CD4-positive, alpha-beta T cell treated with Interleukin-15 for 4 hours (primary cell): ENCODE results near the gene COL2A1.

Experiments used
- DNase-seq: peaks from one replicate; pipeline ENCODE4 v3.0.0-alpha.2; 2020; ENCODE audit warnings: low spot score

Gene COL2A1

GRCh38 chr12:48030173-48030650, 25.9 kb upstream of the COL2A1 start:
- no peak for DNase-seq

DNA sequence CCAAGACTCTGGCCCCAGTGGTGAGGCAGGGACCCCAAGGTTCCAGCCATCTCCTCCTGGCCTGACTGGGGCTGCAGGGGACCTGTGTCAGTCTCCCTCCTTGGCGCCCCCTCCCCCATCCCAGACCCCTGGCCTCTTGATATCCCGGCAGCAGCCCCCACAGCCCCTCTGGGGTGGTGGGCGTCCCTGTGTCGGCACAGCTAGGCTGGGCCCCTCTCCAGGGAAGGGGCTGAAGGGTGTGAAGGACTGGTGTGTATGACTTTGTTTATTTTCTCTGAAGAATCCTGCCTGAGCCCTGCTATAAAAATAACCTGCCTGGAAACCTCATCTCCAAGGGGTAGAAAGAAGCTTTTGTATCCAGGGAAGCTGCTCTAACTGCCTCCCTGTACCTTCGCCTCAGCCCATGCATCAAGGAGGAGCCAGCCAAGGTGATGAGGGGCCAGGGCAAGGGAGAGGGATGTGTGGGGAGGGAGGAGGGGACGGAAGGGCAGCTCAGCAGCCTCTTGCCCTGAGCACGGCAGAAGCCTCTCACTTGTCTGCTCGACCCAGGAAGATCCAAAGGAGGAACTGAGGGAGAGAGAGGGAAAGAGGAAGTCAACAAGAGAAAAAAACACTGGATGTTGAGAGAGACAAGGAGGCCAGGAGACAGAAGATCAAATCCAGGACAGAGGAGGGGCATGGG, 25.4 kb upstream of the COL2A1 start:
- no peak for DNase-seq

DNA sequence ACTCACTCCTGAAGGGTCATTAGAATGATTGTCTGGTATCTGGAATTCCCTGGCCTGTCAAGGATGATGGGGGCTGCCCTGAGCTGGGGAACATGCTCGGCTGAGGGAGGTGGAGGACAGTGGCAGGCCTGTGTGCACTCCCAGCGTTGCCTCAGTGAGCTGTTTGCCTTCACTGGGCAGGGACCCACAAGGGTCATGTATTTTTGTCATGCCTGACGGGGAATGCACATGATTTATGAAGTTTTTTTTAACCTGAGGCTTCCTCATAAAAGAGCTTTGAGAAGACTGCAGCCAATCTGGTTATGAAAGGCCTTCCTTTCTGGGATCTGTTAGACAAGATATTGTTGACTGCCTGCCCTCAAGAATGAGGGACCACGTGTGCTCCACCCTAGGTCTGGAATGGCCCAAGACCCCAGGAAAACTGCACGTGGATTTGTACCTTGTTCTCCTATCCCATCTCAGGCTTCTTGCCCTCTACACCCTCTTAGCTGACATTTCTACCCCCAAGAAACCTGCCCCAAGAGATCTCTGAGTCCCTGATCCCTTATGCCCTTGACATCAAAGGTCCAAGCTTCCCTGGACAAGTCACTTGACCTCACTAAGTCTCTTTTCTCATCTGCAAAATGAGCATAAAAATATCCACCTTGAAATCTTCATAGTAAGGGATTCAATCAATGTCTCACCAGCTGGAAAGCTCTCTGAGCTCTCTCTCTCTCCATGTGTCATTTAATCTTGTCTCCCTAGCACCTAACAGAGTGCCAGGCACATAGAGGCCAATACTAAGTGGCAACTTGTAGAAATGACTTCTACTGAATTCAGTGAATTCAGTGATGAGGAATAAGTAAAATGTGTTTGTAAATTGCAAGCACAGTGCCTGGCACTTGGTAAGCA, 24.5 kb upstream of the COL2A1 start:
- DNase-seq: no peak

- DNase-seq: no peak
Measured at GRCh38 chr12:48027183-48028002, 23.1 kb upstream of the COL2A1 start.

DNA sequence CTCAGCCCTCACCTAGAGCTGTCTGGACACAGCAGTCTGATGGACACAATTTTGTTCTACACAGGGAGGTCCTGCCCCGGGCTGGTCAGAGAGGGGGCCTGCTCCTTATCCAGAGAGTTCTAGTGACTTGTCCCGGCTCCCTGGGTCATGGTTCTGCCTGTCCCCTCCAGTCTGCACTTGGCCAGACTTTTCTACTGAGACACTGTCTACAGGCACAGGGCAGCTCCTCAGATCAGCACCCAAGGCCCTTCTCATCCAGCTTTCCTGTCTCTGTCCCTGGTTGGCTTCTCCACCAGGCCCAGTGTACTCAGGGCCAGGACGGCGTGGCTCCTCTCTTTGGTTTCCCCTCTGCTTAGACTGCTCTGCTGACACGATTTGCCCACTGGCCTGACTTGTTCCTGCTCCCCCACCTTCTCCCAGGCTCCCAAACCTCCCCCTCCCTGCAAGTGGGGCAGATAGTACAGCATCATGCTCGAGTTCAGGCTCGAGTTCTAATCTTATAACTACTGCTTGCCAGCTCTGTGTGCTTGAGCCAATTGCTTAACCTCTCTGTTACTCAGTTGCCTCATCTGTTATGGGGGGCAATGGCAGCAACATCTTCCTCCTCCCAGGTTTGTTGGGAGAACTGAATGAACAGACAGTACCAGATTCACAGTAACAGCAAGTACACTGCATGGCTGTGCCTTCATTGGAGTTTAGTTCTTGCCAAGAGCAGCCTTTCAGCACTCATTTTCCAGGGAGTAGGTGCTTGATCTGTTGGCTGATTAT, 22.0 kb upstream of the COL2A1 start:
- DNase-seq: no peak

DNA sequence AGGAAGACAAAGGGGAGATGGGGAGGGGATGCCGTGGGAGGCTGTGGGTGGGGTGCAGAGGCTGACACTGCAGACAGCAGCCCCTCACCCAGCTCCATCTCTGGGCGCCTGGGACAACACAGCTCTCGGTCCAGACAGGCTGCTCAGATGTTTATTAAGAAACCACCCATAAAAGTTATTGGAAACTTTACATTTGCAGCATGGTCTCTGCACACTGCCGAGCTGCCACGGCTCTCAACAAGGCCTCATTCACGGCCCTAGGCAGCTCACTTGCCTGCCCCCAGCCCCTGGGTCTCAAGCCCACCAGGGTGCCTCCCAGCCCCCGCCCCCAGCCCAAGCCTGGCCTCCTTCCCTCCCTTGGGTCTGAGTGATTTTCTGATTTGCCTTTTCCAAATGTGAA, 21.0 kb upstream of the COL2A1 start:
- DNase-seq: no peak

DNA sequence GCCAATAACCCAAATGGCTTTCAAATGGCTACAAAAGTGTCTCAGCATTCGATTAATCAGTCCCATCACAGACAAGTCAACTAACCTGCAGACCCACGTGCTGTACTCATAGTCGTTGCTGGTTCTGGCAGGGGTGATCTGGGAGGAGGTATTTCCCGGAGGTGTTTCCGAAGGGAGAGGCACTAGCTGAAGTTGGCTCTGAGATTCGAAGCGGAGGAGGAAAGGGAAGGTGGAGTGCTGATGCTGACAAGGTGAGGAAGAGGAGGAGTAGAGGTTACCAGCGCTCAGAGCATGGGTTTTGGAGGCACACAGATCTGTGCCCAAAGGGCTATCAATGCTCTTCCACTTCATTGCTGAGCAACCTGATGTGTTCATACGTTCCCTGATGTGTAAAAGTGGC, 20.5 kb upstream of the COL2A1 start:
- no peak for DNase-seq

- DNase-seq: no peak
Measured at GRCh38 chr12:48023386-48023785, 19.1 kb upstream of the COL2A1 start.

- DNase-seq: no peak
Measured at GRCh38 chr12:48022676-48023385, 18.6 kb upstream of the COL2A1 start.

- no peak for DNase-seq
Measured at GRCh38 chr12:48022180-48022521, 17.9 kb upstream of the COL2A1 start.

- no peak for DNase-seq
Measured at GRCh38 chr12:48021485-48022179, 17.4 kb upstream of the COL2A1 start.

GRCh38 chr12:48019639-48020265, 15.5 kb upstream of the COL2A1 start:
- DNase-seq: no peak

DNA sequence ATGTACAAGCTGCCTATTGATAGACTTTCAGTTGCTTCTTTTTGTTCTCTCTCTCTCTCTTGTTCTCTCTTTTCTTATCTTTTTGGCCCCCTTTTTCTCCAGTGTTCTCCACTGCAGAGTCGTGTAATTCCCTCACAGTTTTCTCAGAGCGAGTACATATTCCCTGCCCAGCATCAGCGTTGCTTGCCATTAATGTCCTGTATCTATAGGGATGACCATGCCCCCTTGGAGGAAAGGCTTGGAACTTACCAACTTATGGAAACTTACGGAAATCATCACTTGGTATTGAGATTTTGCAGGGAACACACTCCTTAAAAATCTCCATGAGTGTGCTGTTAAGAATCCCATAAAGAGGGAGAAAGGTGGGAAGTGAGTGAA, 14.3 kb upstream of the COL2A1 start:
- no peak for DNase-seq

DNA sequence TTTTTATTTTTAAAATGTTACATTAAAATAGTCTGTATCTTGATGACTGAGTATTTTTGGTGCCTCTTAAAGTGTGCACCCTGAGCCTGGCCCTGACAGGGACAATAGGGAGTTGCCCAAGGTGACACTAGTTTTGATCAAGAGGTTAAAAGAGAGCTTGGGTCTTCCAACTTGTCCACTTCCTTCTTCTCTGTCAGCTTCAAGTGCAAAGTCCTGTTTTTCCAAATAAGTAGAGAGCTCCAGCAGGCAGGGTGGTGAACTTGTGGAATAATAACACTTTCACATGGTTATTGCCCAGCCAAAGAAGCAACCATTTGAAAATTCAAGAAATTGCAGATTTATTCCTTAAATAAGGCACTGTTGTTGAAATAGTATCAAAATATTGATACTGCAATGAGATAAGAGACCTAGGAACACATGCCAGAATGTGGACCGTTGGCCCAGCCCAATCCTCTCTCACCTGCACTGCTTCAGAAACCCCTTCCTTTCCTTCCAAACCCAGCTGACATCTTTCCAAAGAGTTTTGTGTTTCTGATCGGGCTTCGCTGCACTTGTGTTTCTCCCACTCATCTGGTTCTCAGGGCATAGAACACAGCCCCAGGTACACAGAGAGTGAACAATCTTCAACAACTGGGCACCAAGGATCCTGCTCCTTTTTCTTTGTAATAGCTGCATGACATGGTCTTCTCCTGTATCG, 13.8 kb upstream of the COL2A1 start:
- DNase-seq: no peak

DNA sequence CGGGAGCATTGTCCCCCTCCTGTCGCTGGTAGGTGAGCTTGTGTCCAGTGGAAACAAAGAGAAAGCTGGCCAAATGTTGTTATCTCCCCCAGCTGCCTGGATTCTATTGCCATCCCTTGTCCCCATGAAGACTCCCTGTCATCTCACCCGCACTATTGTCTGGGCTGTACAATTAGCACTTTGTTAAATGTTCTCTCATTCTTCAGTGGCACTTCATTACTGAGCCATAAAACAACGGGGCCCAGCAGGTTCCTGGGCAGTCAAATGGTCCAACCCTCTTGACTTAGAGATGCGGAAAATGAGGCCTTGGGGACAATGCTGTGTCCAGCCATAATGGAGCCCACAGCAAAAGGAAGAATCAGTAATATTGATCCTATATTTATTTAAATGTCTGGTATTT, 13.2 kb upstream of the COL2A1 start:
- DNase-seq: no peak

DNA sequence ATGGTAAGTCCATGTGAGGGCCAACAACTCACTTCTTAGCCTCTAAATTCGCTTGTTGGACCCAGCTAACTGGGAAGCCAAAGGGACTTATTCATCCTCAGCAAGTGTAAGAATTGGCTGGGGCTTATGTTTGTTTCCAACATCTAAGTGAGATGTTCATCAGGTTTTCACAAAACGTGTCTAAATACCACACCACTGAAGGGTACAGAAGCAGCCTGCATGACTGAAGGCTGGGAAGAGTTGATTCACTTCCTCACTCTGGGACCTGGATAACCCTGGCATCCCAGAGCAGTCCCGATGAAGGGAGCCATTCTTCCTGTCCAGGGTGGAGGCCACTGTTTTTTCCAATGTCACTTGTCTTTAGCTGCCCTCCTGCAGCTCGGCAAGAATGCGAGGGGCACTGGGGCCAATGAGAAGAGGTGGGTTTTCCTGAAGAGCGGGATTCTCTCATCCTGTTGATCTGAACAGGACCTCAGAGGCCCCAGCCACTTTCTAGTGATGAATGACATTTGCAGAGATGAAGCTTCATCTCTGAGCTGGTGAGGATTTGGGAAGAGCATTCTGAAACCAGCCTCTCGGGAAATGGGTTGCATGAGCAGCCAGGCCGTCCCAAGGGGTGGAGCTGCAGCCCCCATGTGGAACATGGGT, 12.2 kb upstream of the COL2A1 start:
- DNase-seq: no peak

- no peak for DNase-seq
Measured at GRCh38 chr12:48015954-48016353, 11.7 kb upstream of the COL2A1 start.

- no peak for DNase-seq
Measured at GRCh38 chr12:48015129-48015528, 10.9 kb upstream of the COL2A1 start.

- no peak for DNase-seq
Measured at GRCh38 chr12:48013287-48013686, 9.0 kb upstream of the COL2A1 start.
